HepG2 (cell line): ENCODE measurements around the gene FAM20C. TPM values are rescaled to one million over a fixed set of nuclear protein-coding genes. Genes with fewer than 3 reads are reported as not detected.

Source experiments
- AGO1 ChIP-seq: fragments of 200-400 bp; formaldehyde crosslinking; IDR thresholded peaks from 2 replicates; pipeline ENCODE4 v1.6.1; 2017; ENCODE audit warnings: mild to moderate bottlenecking, low read depth, low read length, moderate library complexity; ENCODE audit not compliant: poor library complexity, severe bottlenecking
- AHR ChIP-seq: IDR thresholded peaks from 2 replicates; pipeline ENCODE4 v1.6.1; 2018; ENCODE audit warnings: missing genetic modification reagents, missing compliant biosample characterization
- ATF7 ChIP-seq, 2 experiments: fragments of 450-650 bp in 1 of 2; sonication (generic) in 1 of 2; formaldehyde crosslinking in 1 of 2; IDR thresholded peaks; 2 replicates each; pipeline versions ENCODE4 v1.4.0 to v1.6.1; 2016 to 2020; ENCODE audit warnings: antibody characterized with exemption in 1 of 2, mild to moderate bottlenecking in 1 of 2, missing genetic modification reagents in 1 of 2
- FOXC1 ChIP-seq: sonication (generic); formaldehyde crosslinking; IDR thresholded peaks from 2 replicates; pipeline ENCODE4 v1.8.0; 2022; ENCODE audit warnings: mild to moderate bottlenecking, missing genetic modification reagents, borderline replicate concordance
- FOXP1 ChIP-seq, 2 experiments: fragments of 450-650 bp in 1 of 2; IDR thresholded peaks; 2 replicates each; pipeline ENCODE4 v1.6.1; 2017 to 2018; ENCODE audit warnings: antibody characterized with exemption in 1 of 2
- GABPB1 ChIP-seq: IDR thresholded peaks from 2 replicates; pipeline ENCODE4 v1.6.1; 2016; ENCODE audit warnings: mild to moderate bottlenecking, missing genetic modification reagents, moderate library complexity, missing compliant biosample characterization
- JUN ChIP-seq: sonication (generic); formaldehyde crosslinking; IDR thresholded peaks from 2 replicates; pipeline ENCODE4 v1.4.0; 2020; ENCODE audit warnings: mild to moderate bottlenecking, missing genetic modification reagents
- KAT7 ChIP-seq: IDR thresholded peaks from 2 replicates; pipeline ENCODE4 v1.6.1; 2018; ENCODE audit warnings: borderline replicate concordance, missing compliant biosample characterization
- KAT8 ChIP-seq: IDR thresholded peaks from 2 replicates; pipeline ENCODE4 v1.6.1; 2016; ENCODE audit warnings: missing genetic modification reagents, missing compliant biosample characterization
- KDM2A ChIP-seq: sonication (generic); formaldehyde crosslinking; IDR thresholded peaks from 2 replicates; pipeline ENCODE4 v1.4.0; 2020; ENCODE audit warnings: low read depth, missing genetic modification reagents, borderline replicate concordance
- SMAD3 ChIP-seq: sonication (generic); formaldehyde crosslinking; IDR thresholded peaks from 2 replicates; pipeline ENCODE4 v1.4.0; 2020; ENCODE audit warnings: missing genetic modification reagents
- SMC3 ChIP-seq: IDR thresholded peaks from 2 replicates; pipeline ENCODE4 v1.6.1; 2011; ENCODE audit warnings: low read length, improper control_type of control experiment
- SOX5 ChIP-seq: IDR thresholded peaks from 2 replicates; pipeline ENCODE4 v1.6.1; 2016; ENCODE audit warnings: borderline replicate concordance
- SOX6 ChIP-seq, 2 experiments: fragments of 450-650 bp in 1 of 2; sonication (generic) in 1 of 2; formaldehyde crosslinking in 1 of 2; IDR thresholded peaks; 2 replicates each; pipeline versions ENCODE4 v1.4.0 to v1.6.1; 2017 to 2020; ENCODE audit warnings: antibody characterized with exemption in 1 of 2, mild to moderate bottlenecking in 1 of 2, missing genetic modification reagents in 1 of 2
- SP4 ChIP-seq: sonication (generic); formaldehyde crosslinking; IDR thresholded peaks from 2 replicates; pipeline ENCODE4 v1.8.1; 2023; ENCODE audit warnings: mild to moderate bottlenecking, missing genetic modification reagents
- TBX3 ChIP-seq: fragments of 450-650 bp; IDR thresholded peaks from 2 replicates; pipeline ENCODE4 v1.6.1; 2017; ENCODE audit warnings: antibody characterized with exemption, mild to moderate bottlenecking, inconsistent platforms, borderline replicate concordance
- U2AF2 ChIP-seq: fragments of 200-400 bp; formaldehyde crosslinking; IDR thresholded peaks from 2 replicates; pipeline ENCODE4 v1.6.1; 2017; ENCODE audit warnings: low read depth, mild to moderate bottlenecking, low read length
- ZFP37 ChIP-seq: sonication (generic); formaldehyde crosslinking; IDR thresholded peaks from 2 replicates; pipeline ENCODE4 v1.4.0; 2020; ENCODE audit warnings: missing genetic modification reagents, borderline replicate concordance
- ZNF205 ChIP-seq: IDR thresholded peaks from 2 replicates; pipeline ENCODE4 v1.6.1; 2018; ENCODE audit warnings: missing biosample characterization, missing genetic modification reagents
- ZNF331 ChIP-seq: sonication (generic); formaldehyde crosslinking; IDR thresholded peaks from 2 replicates; pipeline ENCODE4 v1.4.0; 2020; ENCODE audit warnings: missing genetic modification reagents
- ZNF556 ChIP-seq: sonication (generic); formaldehyde crosslinking; IDR thresholded peaks from 2 replicates; pipeline ENCODE4 v1.4.0; 2020; ENCODE audit warnings: mild to moderate bottlenecking, missing genetic modification reagents, borderline replicate concordance
- ZNF574 ChIP-seq: sonication (generic); formaldehyde crosslinking; IDR thresholded peaks from 2 replicates; pipeline ENCODE4 v1.4.0; 2020; ENCODE audit warnings: missing genetic modification reagents
- ZNF746 ChIP-seq: sonication (generic); formaldehyde crosslinking; IDR thresholded peaks from 2 replicates; pipeline ENCODE4 v1.8.0; 2022; ENCODE audit warnings: mild to moderate bottlenecking, missing genetic modification reagents
- ZNF75D ChIP-seq: sonication (generic); formaldehyde crosslinking; IDR thresholded peaks from 2 replicates; pipeline ENCODE4 v1.8.1; 2023; ENCODE audit warnings: missing genetic modification reagents, mild to moderate bottlenecking, borderline replicate concordance
- ZSCAN20 ChIP-seq: sonication (generic); formaldehyde crosslinking; IDR thresholded peaks from 2 replicates; pipeline ENCODE4 v1.4.0; 2020; ENCODE audit warnings: missing genetic modification reagents, mild to moderate bottlenecking, borderline replicate concordance
- polyA plus RNA-seq, 8 experiments: library from polyadenylated mRNA; depleted of rRNA in 3 of 8; stranded (reverse) in 7 of 8; unstranded in 1 of 8; fragments of >200 nt; fragmentation: Illumina TruSeq in 4 of 8; extraction: Trizol in 4 of 8; gene quantifications; 2 replicates each; pipeline versions ENCODE4 v1.2.1 to v1.2.3, GENCODE V29; 2011 to 2016; ENCODE audit warnings: low read depth in 4 of 8, missing spikeins in 1 of 8, mixed read lengths in 1 of 8; ENCODE audit not compliant: insufficient read depth in 1 of 8
- total RNA-seq, 5 experiments: library from RNA; depleted of rRNA; stranded (reverse); fragments of >200 nt; fragmentation: Illumina TruSeq; extraction: Trizol; gene quantifications; 2 replicates each; pipeline ENCODE4 v1.2.3, GENCODE V29; 2016; ENCODE audit warnings: low read depth in 1 of 5
- TF ChIP-seq, protein P1 (sequence below): sonication (generic); formaldehyde crosslinking; IDR thresholded peaks from 2 replicates; pipeline ENCODE4 v1.8.0; 2023; ENCODE audit warnings: mild to moderate bottlenecking, missing genetic modification reagents

Gene FAM20C
- total and polyA plus RNA-seq, 2 of the 13 experiments (the other 11 are each of a cell fraction or from before 2014, with no cell fraction given): 11.9 to 19.9 TPM

DNA sequence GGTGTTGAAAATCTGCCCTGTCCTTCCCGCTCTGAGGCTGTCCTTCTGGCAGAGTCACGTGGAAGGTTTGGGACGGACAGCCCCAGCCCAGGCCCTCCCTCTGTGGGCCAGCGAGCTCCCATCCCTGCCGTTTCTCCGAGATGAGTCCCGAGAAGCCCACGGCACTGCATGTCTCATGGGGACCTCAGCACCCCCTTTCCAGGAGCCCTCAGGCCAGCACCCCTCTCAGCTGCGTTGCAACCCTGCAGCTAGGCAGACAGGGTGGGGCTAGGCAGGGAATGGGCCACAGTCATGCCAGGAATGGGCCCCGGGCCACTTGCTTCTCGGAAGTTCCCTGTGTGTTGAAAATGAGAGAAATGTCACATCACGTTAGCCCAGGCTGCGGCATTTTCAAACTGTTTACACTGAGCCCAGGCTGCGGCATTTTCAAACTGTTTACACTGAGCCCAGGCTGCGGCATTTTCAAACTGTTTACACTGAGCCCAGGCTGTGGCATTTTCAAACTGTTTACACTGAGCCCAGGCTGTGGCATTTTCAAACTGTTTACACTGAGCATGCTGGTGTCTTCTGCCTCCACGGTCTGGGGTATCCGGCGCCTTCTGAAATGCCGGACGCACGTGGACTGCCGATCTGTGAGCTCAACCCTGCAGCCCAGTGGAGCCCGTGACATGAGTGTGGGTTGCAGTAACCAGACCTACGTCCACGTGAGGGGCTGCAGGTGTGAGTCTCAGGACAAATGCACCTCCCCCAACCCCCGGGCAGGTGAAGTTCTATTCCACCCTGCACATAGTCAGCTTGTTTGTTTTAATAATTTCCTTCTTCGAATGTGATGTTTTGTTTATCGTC, 42.6 kb downstream of the FAM20C start (continued):
- no peak for TF ChIP-seq JUN (CRISPR knock-in tag)
- peak; percentile 85 for TF ChIP-seq SOX5 (CRISPR knock-in tag)
- TF ChIP-seq FOXP1 (IDR thresholded peaks at IDR 0.05): 0 out of 2 replicates have a peak, but pooled peaks have one; percentile 24
- TF ChIP-seq FOXP1 (CRISPR knock-in tag; IDR thresholded peaks at IDR 0.05): peak; percentile 97
- peak; percentile 30; the same call in 1 of the 2 replicates for TF ChIP-seq ZNF556 (CRISPR knock-in tag)
- no peak for TF ChIP-seq ATF7 (IDR thresholded peaks at IDR 0.05)
- TF ChIP-seq ATF7 (CRISPR knock-in tag; IDR thresholded peaks at IDR 0.05): no peak
- peak; percentile 58 for TF ChIP-seq GABPB1
- TF ChIP-seq, protein P1, sequence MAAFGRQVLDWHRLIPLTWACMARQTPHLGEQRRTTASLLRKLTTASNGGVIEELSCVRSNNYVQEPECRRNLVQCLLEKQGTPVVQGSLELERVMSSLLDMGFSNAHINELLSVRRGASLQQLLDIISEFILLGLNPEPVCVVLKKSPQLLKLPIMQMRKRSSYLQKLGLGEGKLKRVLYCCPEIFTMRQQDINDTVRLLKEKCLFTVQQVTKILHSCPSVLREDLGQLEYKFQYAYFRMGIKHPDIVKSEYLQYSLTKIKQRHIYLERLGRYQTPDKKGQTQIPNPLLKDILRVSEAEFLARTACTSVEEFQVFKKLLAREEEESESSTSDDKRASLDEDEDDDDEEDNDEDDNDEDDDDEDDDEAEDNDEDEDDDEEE (CRISPR knock-in tag): peak; percentile 74; the same call in 1 of the 2 replicates
- TF ChIP-seq AHR (CRISPR knock-in tag): 0 out of 2 replicates have a peak, but pooled peaks have one; percentile 65
- TF ChIP-seq KAT8: peak; percentile 66; the same call in 1 of the 2 replicates
- no peak for TF ChIP-seq AGO1
- TF ChIP-seq SP4 (CRISPR knock-in tag): no peak
- no peak for TF ChIP-seq U2AF2
- TF ChIP-seq ZFP37 (CRISPR knock-in tag): 0 out of 2 replicates have a peak, but pooled peaks have one; percentile 32
- no peak for TF ChIP-seq SMC3
- no peak for TF ChIP-seq ZNF75D (CRISPR knock-in tag)
- no peak for TF ChIP-seq ZSCAN20 (CRISPR knock-in tag)
- TF ChIP-seq SMAD3 (CRISPR knock-in tag): peak; percentile 76
- no peak; the same call in 1 of the 2 replicates for TF ChIP-seq FOXC1
- 0 out of 2 replicates have a peak, but pooled peaks have one; percentile 72 for TF ChIP-seq ZNF205 (CRISPR knock-in tag)
- no peak for TF ChIP-seq SOX6 (IDR thresholded peaks at IDR 0.05)
- peak; percentile 86 for TF ChIP-seq SOX6 (CRISPR knock-in tag; IDR thresholded peaks at IDR 0.05)
- TF ChIP-seq ZNF746: no peak; the same call in 1 of the 2 replicates
- TF ChIP-seq ZNF574 (CRISPR knock-in tag): peak; percentile 60; the same call in 1 of the 2 replicates
- peak; percentile 46; the same call in 1 of the 2 replicates for TF ChIP-seq TBX3
- TF ChIP-seq KAT7 (CRISPR knock-in tag): no peak
- TF ChIP-seq KDM2A (CRISPR knock-in tag): peak; percentile 59
- TF ChIP-seq ZNF331 (CRISPR knock-in tag): peak; percentile 62; the same call in 1 of the 2 replicates
